HL-60 (cell line): ENCODE data around the gene PARVA.

ENCODE experiments used
- DNase-seq, 2 experiments: peaks; one replicate each; pipeline ENCODE4 v3.0.0-alpha.2; 2010 to 2020; ENCODE audit warnings: low read depth in 1 of 2, low spot score in 1 of 2
- H3K27ac ChIP-seq: fragments of 250-450 bp; sonication (Bioruptor Pico); replicated peaks from 2 replicates; pipeline ENCODE4 v1.5.1; 2020; ENCODE audit warnings: mild to moderate bottlenecking, moderate library complexity
- H3K27me3 ChIP-seq: fragments of 250-450 bp; sonication (Bioruptor Pico); 2 replicates; pipeline ENCODE4 v1.5.1; 2021; ENCODE audit warnings: mild to moderate bottlenecking, moderate library complexity; ENCODE audit not compliant: insufficient read depth, poor library complexity, severe bottlenecking
- H3K4me3 ChIP-seq: replicated peaks from 2 replicates; pipeline ENCODE4 v1.5.1; 2011; ENCODE audit warnings: mild to moderate bottlenecking, control low read depth, low read length; ENCODE audit not compliant: insufficient read depth
- GABPA ChIP-seq: IDR thresholded peaks from 2 replicates; pipeline ENCODE4 v1.6.1; 2012; ENCODE audit warnings: low read depth
- POLR2AphosphoS5 ChIP-seq: IDR thresholded peaks from 2 replicates; pipeline ENCODE4 v1.6.1; 2012; ENCODE audit warnings: low read depth
- SPI1 ChIP-seq: IDR thresholded peaks from 2 replicates; pipeline ENCODE4 v1.6.1; 2012; ENCODE audit warnings: low read depth, mild to moderate bottlenecking, borderline replicate concordance
- TF ChIP-seq, protein P1 (sequence below): IDR thresholded peaks from 2 replicates; pipeline ENCODE4 v1.6.1; 2012; ENCODE audit warnings: low read depth; ENCODE audit not compliant: insufficient replicate concordance
- TF ChIP-seq, protein P2 (sequence below): IDR thresholded peaks from one replicate; pipeline ENCODE4 v1.5.1; 2011; ENCODE audit warnings: low read length, control low read depth, inconsistent platforms; ENCODE audit not compliant: insufficient read depth

PARVA gene

DNA sequence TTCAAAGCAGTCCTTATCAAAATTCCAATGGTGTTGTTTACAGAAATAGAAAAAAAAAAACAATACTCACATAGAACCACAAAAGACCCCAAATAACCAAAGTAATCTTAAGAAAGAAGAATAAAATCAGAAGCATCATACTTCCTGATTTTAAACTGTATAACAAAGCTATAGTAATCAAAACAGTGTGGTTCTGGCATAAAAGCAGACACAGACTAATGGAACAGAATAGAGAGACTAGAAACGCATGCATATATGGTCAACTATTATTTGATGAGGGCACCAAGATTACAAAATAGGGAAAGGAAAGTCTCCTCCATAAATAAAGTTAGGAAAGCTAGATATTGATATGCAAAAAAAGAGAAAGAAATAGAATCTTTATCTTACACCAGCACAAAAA lies 176.8 kb downstream of the PARVA start:
- TF ChIP-seq GABPA: no peak
- TF ChIP-seq, protein P1, sequence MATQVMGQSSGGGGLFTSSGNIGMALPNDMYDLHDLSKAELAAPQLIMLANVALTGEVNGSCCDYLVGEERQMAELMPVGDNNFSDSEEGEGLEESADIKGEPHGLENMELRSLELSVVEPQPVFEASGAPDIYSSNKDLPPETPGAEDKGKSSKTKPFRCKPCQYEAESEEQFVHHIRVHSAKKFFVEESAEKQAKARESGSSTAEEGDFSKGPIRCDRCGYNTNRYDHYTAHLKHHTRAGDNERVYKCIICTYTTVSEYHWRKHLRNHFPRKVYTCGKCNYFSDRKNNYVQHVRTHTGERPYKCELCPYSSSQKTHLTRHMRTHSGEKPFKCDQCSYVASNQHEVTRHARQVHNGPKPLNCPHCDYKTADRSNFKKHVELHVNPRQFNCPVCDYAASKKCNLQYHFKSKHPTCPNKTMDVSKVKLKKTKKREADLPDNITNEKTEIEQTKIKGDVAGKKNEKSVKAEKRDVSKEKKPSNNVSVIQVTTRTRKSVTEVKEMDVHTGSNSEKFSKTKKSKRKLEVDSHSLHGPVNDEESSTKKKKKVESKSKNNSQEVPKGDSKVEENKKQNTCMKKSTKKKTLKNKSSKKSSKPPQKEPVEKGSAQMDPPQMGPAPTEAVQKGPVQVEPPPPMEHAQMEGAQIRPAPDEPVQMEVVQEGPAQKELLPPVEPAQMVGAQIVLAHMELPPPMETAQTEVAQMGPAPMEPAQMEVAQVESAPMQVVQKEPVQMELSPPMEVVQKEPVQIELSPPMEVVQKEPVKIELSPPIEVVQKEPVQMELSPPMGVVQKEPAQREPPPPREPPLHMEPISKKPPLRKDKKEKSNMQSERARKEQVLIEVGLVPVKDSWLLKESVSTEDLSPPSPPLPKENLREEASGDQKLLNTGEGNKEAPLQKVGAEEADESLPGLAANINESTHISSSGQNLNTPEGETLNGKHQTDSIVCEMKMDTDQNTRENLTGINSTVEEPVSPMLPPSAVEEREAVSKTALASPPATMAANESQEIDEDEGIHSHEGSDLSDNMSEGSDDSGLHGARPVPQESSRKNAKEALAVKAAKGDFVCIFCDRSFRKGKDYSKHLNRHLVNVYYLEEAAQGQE: no peak
- TF ChIP-seq POLR2AphosphoS5: no peak
- TF ChIP-seq, protein P2, sequence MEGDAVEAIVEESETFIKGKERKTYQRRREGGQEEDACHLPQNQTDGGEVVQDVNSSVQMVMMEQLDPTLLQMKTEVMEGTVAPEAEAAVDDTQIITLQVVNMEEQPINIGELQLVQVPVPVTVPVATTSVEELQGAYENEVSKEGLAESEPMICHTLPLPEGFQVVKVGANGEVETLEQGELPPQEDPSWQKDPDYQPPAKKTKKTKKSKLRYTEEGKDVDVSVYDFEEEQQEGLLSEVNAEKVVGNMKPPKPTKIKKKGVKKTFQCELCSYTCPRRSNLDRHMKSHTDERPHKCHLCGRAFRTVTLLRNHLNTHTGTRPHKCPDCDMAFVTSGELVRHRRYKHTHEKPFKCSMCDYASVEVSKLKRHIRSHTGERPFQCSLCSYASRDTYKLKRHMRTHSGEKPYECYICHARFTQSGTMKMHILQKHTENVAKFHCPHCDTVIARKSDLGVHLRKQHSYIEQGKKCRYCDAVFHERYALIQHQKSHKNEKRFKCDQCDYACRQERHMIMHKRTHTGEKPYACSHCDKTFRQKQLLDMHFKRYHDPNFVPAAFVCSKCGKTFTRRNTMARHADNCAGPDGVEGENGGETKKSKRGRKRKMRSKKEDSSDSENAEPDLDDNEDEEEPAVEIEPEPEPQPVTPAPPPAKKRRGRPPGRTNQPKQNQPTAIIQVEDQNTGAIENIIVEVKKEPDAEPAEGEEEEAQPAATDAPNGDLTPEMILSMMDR: no peak
- no peak for TF ChIP-seq SPI1
- no peak overlapping the region for H3K4me3 ChIP-seq
- no peak overlapping the region for H3K27ac ChIP-seq
- H3K27me3 ChIP-seq: no peaks in the 10 kb centered on the region
- no peak for DNase-seq

DNA sequence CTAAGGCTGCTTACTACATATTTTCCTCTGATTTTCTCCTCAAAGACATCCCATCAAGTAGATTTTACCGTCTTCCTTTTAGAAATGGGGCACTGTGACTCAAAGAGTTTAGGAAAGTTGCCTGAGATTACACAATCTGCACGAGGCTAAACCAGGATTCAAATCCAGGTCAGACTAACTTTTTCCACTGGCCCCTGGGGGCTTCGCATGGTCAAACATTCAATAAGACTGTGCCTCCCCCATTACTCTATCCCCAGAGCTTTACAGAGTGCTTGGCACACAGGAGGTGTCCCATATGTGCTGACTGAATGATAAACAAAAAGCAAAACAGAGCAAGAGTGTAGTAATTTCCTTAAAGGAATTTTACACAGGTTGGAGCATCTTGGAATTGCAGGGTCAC lies 178.8 kb downstream of the PARVA start:
- no peak overlapping the region for H3K27ac ChIP-seq

DNA sequence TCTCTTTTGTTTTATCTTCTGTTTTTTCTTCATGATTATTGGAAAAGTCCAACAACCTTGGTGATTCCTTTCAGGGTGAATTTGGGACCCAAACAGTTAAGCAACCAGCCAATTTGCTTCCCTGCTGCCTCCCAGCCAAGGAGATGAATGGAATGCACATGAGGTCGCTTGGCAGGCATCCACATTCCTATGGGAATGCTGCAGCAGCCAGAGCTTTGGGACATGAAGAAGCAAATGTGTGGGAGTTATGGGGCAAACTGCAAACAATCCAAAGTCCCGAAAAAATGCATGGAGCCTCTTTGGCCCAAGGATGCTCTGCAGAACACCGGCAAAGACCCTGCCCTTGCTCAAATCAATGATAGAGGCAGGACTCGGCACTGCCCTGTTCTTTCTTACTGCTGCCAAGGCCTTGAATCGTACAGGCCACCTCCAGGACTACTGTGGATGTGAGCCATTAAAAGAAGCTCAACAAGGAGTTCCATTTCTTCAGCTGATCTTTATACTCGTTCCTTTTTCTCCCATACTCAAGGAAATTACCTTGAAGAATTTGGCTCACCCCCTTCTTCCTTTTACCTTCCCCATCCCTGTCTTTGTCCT lies 179.5 kb downstream of the PARVA start:
- peaks cover 2% of the 10 kb centered on the region for H3K27me3 ChIP-seq
- DNase-seq: no peak
- no peak overlapping the region for H3K27ac ChIP-seq
- no peak overlapping the region for H3K4me3 ChIP-seq
- TF ChIP-seq GABPA: no peak
- TF ChIP-seq, protein P1: no peak
- TF ChIP-seq POLR2AphosphoS5: no peak
- TF ChIP-seq, protein P2: no peak
- TF ChIP-seq SPI1: no peak

More for the DNA sequence above, 178.8 kb downstream of the PARVA start:
- TF ChIP-seq POLR2AphosphoS5 (no peak), SPI1 (no peak), GABPA (no peak)
- TF ChIP-seq, protein P1: no peak
- TF ChIP-seq, protein P2: no peak
- Histone ChIP-seq H3K4me3 (no peak overlapping the region), H3K27me3 (peaks cover 2% of the 10 kb centered on the region)
- no peak for DNase-seq
